ENCODE data around the gene KDM4C.

Gene KDM4C

DNA sequence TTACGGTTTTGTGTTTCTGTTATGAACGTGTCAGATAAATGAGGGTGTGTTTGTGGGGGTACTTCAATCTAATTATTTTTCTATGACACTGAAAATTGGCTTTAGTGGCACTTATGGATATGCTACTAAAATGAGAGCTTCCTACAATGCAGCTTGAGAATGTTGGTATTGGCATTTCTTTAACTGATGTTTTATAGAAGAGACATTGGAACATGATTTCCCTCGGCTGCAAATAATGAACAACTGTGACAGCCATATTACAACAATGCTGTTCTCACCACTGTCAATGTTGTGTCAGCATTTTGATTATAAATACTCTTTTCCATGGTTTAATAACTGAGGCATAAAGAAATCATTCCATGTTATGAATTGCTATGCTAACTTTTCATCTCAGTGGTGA lies 279.4 kb downstream of the KDM4C start:
- no peak for DNase-seq (ENCODE audit: low read depth in 2 of 2)

DNA sequence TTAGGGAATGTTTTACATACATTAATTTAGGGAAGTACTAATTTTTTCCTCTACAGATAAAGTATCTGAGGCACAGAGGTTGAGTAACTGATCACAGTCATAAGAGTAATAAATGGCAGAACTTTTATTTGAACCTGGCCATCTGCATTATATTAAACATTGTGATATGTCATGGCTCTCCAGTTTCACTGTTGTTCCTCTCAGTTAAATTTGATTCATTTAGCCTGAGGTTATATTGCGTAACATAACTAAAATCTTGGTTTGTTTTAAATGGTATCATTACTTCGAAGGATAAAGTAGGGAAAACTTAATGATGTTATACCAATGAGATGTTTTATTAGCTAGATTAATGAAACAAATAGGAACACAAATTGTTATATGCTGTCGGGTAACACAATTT lies 284.4 kb downstream of the KDM4C start:
- no peak for DNase-seq (ENCODE audit: low read depth in 2 of 2)

DNA sequence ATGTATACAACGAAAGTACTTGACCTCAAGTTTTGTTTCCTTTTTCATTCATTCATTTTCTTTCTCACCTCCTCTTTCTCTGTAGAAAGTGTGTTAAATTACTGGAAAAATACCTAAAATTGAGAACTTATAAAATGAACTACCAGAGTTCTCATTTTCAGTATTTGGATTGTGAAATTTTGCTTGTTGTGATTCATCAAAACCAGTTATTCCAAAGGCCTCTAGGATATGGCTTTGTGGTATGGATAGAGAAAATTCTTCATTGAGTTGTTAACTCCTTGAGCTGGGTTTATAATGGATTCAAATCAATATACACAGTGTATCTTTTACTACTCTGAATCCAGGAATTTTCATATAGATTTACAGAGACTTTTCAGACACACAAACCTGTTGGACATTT lies 287.6 kb downstream of the KDM4C start:
- DNase-seq (ENCODE audit: low read depth in 2 of 2) = no peak

GRCh38 chr9:7051711-7052110 lies 293.9 kb downstream of the KDM4C start:
- DNase-seq (ENCODE audit: low read depth in 2 of 2) = no peak

DNA sequence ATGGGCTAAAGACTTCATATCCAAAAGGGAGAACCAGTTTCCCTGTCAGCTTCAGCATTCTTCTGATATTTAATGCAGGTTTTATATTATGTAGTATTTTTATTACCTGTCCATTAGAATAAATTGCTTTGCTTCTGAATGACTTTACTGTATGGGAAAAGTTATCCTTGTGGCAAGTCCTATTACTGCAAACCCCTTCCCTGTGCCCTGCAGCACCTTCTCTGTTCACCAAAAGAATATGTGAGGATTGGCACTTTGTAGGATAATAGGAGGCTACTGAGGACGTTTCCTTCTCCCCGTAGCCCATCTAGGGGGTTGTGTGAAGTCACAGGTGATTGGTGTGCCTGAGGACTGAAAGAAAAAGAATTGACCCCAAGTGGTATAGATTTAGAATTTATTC lies 296.1 kb downstream of the KDM4C start:
- DNase-seq (ENCODE audit: low read depth in 2 of 2) = no peak

DNA sequence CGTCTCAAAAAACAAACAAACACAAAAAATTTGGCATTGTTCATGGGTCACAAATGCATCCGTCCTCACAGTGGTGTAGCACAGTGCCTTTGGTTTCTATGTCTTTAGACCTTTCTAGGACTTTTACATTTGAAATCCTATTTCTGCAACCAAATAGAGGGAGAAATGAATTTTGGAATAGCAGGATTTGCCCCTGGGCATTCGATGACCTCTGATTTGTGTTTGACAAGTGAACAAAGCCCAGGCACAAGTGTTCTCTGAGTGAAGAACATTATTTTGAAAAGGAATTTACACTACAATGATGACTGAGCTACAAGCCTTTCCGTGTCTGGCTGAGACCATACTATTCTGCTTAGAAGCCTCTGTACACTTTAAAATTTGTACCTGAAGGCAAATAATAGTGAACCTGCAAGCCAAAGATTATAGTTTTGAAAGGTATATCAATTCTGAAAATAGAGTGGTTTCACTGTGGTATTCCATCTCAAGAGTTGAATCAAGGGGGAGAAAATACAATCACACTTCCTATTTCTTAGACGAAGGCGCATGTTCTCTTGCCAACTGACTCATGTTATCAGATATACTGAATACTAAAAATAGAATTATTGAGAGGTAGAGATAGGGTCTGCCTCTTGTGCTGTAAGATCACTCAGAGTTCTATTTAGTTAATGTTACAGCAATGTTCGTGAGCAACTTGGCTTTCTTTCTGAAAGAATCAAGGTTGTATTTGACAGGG lies 297.6 kb downstream of the KDM4C start:
- no peak for DNase-seq (ENCODE audit: low read depth in 2 of 2)

DNA sequence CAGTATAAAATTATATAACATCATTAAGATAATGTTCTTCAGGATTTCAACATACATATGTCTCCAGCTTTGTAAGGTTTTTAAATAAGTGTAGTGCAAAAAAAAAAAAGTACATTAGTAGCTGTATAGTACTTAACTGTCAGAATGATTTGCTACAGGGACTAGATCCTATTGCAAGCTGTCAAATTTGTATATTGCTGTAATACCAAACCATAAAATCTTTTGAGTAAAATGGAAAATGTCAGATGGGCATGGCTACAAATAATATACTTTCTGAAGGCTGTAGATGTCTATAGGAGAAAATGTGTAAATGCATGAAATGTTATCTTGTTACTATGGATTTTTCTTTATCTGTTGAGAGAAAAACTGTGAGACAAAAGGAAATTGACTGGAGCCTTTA lies 298.5 kb downstream of the KDM4C start:
- DNase-seq (ENCODE audit: low read depth in 2 of 2) = no peak

DNA sequence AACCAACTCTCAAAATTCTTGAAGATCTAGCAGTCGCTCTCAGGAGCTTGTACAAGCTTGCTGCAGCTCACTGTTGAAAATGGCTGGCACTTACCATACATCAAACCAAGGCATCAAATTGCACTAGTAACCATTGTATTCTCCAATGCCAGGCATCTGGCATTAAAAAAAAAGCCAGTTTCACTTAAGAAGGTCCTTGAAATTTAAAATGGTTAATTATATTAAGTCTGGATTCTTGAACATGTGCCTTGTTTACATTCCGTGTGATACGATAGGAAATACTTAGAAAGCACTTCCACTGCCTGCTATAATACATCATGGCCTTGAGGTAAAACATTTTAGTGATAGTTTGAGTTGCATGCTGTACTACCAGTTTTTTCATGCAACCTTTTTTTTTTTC lies 300.7 kb downstream of the KDM4C start:
- no peak for DNase-seq (ENCODE audit: low read depth in 2 of 2)

DNA sequence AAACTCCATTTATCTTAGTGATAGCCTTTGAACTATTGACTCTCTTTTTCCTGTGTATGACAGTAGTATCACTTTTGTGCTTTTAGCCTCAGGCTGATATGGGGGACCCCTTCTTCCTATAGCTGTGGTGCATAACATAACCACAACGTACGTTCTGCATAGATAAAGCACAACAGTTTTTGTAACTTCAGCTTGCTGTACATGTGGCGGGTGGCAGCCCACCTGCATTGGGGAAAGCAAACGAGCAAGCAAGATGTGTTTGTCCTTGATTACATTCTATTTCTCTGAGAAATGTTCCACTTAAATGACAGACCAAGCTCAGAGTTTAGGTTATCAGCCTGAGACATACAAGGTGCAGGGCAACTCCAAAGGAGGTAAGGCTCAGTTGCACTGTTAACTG lies 309.4 kb downstream of the KDM4C start:
- no peak for DNase-seq (ENCODE audit: low read depth in 2 of 2)

DNA sequence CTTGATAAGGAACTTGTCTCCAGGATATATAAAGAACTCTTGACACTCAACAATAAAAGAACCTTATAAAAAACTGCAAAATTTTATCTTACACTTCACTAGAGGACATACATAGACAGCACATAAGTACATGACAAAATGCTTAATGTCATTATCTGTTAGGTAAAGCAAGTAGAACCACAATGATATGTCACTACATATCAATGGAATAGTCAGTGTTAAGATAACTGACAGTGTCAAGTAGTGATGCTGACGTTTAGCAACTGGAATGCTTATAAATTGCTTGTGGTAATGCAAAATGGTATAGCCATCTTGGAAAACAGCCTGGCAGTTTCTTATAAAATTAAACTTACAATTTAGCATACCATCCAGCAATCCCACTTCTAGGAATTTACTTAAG lies 314.1 kb downstream of the KDM4C start:
- DNase-seq (ENCODE audit: low read depth in 2 of 2) = no peak

DNA sequence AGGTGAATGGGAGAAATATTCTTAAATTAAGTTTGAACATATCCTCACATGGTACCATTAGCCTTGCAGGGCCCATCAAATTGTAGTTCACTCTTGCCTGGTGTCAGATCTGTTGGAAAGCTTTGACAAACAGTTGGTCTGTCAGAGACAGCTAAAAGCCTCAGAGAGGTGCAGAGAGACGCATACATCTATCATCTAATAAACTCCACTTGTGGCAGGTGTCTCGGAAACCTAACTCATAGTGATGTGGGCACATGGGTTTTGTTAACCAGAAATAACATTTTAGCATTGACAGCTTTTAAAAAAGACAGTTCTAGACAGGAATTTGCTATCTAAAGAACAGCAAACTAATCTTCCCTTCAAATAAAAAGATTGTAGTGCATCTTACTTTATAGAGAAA lies 315.9 kb downstream of the KDM4C start:
- DNase-seq (ENCODE audit: low read depth in 2 of 2) = no peak

DNA sequence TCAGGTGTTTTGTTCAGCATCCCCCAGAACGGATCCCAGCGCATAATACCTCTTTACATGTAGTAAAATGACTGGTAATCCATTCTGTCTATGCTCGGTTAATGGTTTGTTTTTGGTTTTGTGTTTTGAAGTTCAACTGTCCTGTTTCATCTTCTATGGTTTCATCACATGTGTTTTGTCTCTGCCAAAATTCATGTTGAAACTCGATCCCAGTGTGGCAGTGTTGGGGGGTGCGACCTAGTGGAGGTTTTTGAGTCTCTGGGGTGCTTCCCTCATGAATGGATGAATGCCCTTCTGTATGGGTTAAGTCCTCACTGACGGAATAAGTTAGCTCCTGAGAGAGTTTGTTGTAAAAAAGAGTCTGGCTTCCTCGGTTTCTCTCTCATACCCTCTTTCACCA lies 317.4 kb downstream of the KDM4C start:
- no peak for DNase-seq (ENCODE audit: low read depth in 2 of 2)

- no peak for DNase-seq (ENCODE audit: low read depth in 2 of 2)
Observed at GRCh38 chr9:7079051-7079450, 321.3 kb downstream of the KDM4C start.

- no peak for DNase-seq (ENCODE audit: low read depth in 2 of 2)
Observed at GRCh38 chr9:7081065-7081600, 323.4 kb downstream of the KDM4C start.

DNA sequence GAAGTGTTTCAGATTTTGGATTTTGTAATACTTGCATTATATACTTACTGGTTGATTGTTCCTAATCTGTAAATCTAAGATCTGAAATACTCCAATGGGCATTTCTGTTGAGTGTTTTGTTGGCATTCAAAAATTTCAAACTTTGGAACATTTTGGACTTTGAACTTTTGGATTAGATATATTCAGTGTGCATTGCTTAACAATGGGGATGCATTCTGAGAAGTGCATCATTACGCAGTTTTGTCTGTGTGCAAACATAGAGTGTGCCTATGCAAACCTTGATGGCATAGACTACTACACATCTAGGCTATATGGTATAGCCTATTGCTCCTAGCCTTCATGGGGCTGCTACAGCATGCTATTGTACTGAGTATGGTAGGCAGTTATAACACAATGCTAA lies 325.4 kb downstream of the KDM4C start:
- DNase-seq (ENCODE audit: low read depth in 2 of 2) = no peak

GRCh38 chr9:7085357-7085756 lies 327.6 kb downstream of the KDM4C start:
- DNase-seq (ENCODE audit: low read depth in 2 of 2) = no peak

- DNase-seq (ENCODE audit: low read depth in 2 of 2) = no peak
Observed at GRCh38 chr9:7086389-7086788, 328.6 kb downstream of the KDM4C start.

- no peak for DNase-seq (ENCODE audit: low read depth in 2 of 2)
Observed at GRCh38 chr9:7088611-7089010, 330.8 kb downstream of the KDM4C start.

- DNase-seq (ENCODE audit: low read depth in 2 of 2) = no peak
Observed at GRCh38 chr9:7089406-7090193, 331.8 kb downstream of the KDM4C start.

GRCh38 chr9:7093040-7093439 lies 335.3 kb downstream of the KDM4C start:
- DNase-seq (ENCODE audit: low read depth in 2 of 2) = no peak

GRCh38 chr9:7094052-7094451 lies 336.3 kb downstream of the KDM4C start:
- DNase-seq (ENCODE audit: low read depth in 2 of 2) = no peak

GRCh38 chr9:7094576-7094975 lies 336.8 kb downstream of the KDM4C start:
- DNase-seq (ENCODE audit: low read depth in 2 of 2) = no peak

GRCh38 chr9:7095058-7095457 lies 337.3 kb downstream of the KDM4C start:
- no peak for DNase-seq (ENCODE audit: low read depth in 2 of 2)
